ENCODE data around the gene ADGB. TPM values are rescaled to one million over a fixed set of nuclear protein-coding genes. Genes with fewer than 3 reads are reported as not detected.

ADGB gene
- total RNA-seq = under 0.01 TPM in 1 of 2 replicates, not detected in the other

GRCh38 chr6:146598772-146599405 lies at the start of gene ADGB:
Gene ADGB (plus strand): TSS chr6:146598972. CDS start chr6:146599041, 69 bp downstream.

Other genes with a start within 250 kb of the ADGB start
- gene RAB32, start 55.1 kb upstream of the ADGB start, total RNA-seq = 81.6 and 153 TPM in 2 replicates

Data from smooth muscle cell of the umbilical artery (primary cell).